Measurements from ENCODE around the gene MED26. TPM values are rescaled to one million over a fixed set of nuclear protein-coding genes. Genes with fewer than 3 reads are reported as not detected.

MED26 gene
- 1 to 10 TPM; 6.6 to 10.0 (median 8.2) TPM for total RNA-seq

- TF ChIP-seq CTCF (IDR thresholded peaks at IDR 0.05; ENCODE audit: low read depth): no peak
Measured at GRCh38 chr19:16628183-16628983, at the start of gene MED26. Gene MED26, minus strand, starts transcription at chr19:16628204. Its CDS starts 261 bp downstream, at chr19:16627943.

- TF ChIP-seq CTCF (IDR thresholded peaks at IDR 0.05; ENCODE audit: low read depth): no peak
Measured at GRCh38 chr19:16677055-16677454, 49.1 kb upstream of the MED26 start.

DNA sequence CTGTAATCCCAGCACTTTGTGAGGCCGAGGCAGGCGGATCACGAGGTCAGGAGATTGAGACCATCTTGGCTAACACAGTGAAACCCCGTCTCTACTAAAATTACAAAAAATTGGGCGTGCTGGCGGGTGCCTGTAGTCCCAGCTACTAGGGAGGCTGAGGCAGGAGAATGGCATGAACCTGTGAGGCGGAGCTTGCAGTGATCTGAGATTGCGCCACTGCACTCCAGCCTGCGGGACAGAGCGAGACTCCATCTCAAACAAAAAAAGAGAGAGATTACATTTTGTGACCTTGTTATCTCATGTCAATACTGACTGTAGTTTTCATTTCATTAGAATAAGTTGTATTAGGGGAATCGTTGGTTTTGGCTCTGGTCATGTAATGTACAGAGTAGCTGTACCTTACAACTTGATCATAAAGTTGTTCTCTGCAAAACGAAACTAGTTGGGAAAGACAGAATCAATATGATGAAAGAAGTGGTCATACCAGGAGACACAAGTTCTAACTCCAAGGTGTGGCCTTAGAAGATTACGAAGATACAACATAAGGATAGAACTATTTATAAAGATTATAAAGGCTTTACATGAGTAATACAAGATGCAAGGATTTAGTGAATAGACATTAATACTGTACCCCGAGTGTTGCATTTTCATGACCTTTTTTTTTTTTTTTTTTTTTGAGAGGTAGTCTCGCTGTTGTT is 48.2 kb upstream of the MED26 start:
- no peak for TF ChIP-seq CTCF (IDR thresholded peaks at IDR 0.05; ENCODE audit: low read depth)

- TF ChIP-seq CTCF (IDR thresholded peaks at IDR 0.05; ENCODE audit: low read depth): no peak
Measured at GRCh38 chr19:16673231-16673630, 45.2 kb upstream of the MED26 start.

DNA sequence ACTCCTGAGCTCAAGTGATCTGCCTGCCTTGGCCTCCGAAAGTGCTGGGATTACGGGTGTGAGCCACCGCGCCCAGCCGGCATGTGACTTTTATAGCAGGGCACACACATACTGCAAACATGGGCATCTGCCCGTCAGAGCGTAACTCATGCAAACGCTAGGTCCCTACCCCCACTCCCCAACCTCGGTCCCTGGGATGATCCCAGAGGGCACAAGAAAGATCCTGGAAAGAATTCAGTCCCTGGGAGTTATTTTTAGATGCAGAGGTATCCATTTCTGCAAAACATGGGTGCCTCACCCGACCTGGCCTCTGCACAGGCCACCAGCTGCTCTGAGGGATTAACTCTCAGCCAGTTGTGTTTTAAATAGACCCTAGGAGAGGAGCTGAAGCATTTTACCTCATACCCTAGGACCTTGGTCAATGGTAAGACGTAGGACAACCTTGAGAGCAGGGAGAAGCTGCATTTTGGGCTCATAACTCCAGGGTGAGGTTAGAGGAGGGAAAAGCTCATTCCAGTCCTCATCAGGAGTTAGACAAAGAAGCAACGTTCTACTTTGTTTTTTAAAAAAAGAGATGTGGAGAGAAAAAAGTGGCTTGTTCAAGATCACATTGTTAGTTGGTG is 43.8 kb upstream of the MED26 start:
- TF ChIP-seq CTCF (IDR thresholded peaks at IDR 0.05; ENCODE audit: low read depth): no peak

- no peak for TF ChIP-seq CTCF (IDR thresholded peaks at IDR 0.05; ENCODE audit: low read depth)
Measured at GRCh38 chr19:16670291-16670690, 42.3 kb upstream of the MED26 start.

DNA sequence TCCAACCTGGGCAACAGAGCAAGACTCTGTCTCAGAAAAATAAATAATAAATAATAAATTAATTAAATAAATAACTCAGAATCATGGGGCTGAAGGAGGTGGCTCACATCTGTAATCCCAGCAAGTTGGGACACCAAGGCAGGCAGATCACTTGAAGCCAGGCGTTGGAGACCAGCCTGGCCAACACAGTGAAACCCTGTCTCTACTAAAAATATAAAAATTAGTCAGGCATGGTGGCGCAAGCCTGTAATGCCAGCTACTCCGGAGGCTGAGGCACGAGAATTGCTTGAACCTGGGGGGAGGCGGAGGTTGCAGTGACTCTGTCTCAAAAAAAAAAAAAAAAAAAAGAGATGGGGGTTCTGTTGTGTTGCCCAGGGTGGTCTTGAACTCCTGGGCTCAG is 40.2 kb upstream of the MED26 start:
- no peak for TF ChIP-seq CTCF (IDR thresholded peaks at IDR 0.05; ENCODE audit: low read depth)
